Lung (tissue), 16 donors: ENCODE results near the gene NRDC. TPM values are rescaled to one million over a fixed set of nuclear protein-coding genes. Genes with fewer than 3 reads are reported as not detected.
A peak's percentile ranks its signal among the peaks of the same experiment; 100 is the strongest.

ENCODE experiments used
- ATAC-seq: fragments of 200-7000 bp; cut with Tn5 transposase; one replicate; pipeline ENCODE4 v1.9.1; 2020; ENCODE audit warnings: moderate number of reproducible peaks; ENCODE audit not compliant: insufficient read depth, low FRiP score
- DNase-seq, 3 donors: peaks; one replicate each; pipeline ENCODE4 v3.0.0-alpha.2; 2013 to 2017
- H3K27ac ChIP-seq, 2 donors: one replicate each; pipeline ENCODE4 v1.5.1; 2013; ENCODE audit warnings: mild to moderate bottlenecking in 2 of 2, moderate library complexity in 2 of 2, control low read depth in 1 of 2, inconsistent platforms in 1 of 2, low read depth in 1 of 2, low read length in 1 of 2
- H3K27me3 ChIP-seq, 3 donors: one replicate each; pipeline ENCODE4 v1.5.1; 2013; ENCODE audit warnings: low read length in 2 of 3; ENCODE audit not compliant: control insufficient read depth in 3 of 3, insufficient read depth in 3 of 3
- H3K36me3 ChIP-seq, 4 donors: one replicate each; pipeline ENCODE4 v1.5.1; 2013; ENCODE audit warnings: low read length in 4 of 4, mild to moderate bottlenecking in 1 of 4, moderate library complexity in 1 of 4; ENCODE audit not compliant: control insufficient read depth in 4 of 4, insufficient read depth in 4 of 4
- H3K4me1 ChIP-seq, 5 donors: one replicate each; pipeline ENCODE4 v1.5.1; 2013; ENCODE audit warnings: low read length in 5 of 5, mild to moderate bottlenecking in 2 of 5, moderate library complexity in 1 of 5; ENCODE audit not compliant: control insufficient read depth in 5 of 5, insufficient read depth in 5 of 5
- H3K4me3 ChIP-seq: one replicate; pipeline ENCODE4 v1.5.1; 2013; ENCODE audit warnings: mild to moderate bottlenecking, control low read depth, moderate library complexity
- H3K9ac ChIP-seq, 2 donors: one replicate each; pipeline ENCODE4 v1.5.1; 2013; ENCODE audit warnings: low read length in 2 of 2, control low read depth in 1 of 2; ENCODE audit not compliant: insufficient read depth in 1 of 2
- H3K9me3 ChIP-seq, 4 donors: one replicate each; pipeline ENCODE4 v1.5.1; 2013; ENCODE audit warnings: low read length in 3 of 4, mild to moderate bottlenecking in 1 of 4, moderate library complexity in 1 of 4; ENCODE audit not compliant: control insufficient read depth in 4 of 4, insufficient read depth in 3 of 4
- CTCF ChIP-seq: IDR thresholded peaks from 2 replicates; pipeline ENCODE4 v1.5.1; 2012; ENCODE audit warnings: mild to moderate bottlenecking; ENCODE audit errors: control extremely low read depth, extremely low read depth
- WGBS, 2 donors: extraction: QIAGEN DNeasy Blood & Tissue Kit; methylation state at CpG; one replicate each; pipeline ENCODE4 v1.1.7; 2013; 5-methylcytosine and 5-hydroxymethylcytosine counted together
- long read RNA-seq, 5 donors: transcript quantifications; one replicate each; lab custom pipeline, GENCODE V29; 2026
- polyA plus RNA-seq, 2 donors: library from polyadenylated mRNA; stranded (reverse); fragments of 200-250 nt; gene quantifications; one replicate each; pipeline ENCODE4 v1.2.1, GENCODE V29; 2013
- total RNA-seq, 2 donors: library from RNA; depleted of rRNA in 1 of 2; stranded (reverse); fragments of >200 nt in 1 of 2; gene quantifications; one replicate each; pipeline ENCODE4 v1.2.1, GENCODE V29; 2014 to 2021
- donor health status: control.
- donor health status: control.
- donor health status: Bipolar disorder and iron deficiency.
- donor health status: healthy.
- donor health status: DM: yes; HTN: yes; CAD: no.

The NRDC gene, protein sequence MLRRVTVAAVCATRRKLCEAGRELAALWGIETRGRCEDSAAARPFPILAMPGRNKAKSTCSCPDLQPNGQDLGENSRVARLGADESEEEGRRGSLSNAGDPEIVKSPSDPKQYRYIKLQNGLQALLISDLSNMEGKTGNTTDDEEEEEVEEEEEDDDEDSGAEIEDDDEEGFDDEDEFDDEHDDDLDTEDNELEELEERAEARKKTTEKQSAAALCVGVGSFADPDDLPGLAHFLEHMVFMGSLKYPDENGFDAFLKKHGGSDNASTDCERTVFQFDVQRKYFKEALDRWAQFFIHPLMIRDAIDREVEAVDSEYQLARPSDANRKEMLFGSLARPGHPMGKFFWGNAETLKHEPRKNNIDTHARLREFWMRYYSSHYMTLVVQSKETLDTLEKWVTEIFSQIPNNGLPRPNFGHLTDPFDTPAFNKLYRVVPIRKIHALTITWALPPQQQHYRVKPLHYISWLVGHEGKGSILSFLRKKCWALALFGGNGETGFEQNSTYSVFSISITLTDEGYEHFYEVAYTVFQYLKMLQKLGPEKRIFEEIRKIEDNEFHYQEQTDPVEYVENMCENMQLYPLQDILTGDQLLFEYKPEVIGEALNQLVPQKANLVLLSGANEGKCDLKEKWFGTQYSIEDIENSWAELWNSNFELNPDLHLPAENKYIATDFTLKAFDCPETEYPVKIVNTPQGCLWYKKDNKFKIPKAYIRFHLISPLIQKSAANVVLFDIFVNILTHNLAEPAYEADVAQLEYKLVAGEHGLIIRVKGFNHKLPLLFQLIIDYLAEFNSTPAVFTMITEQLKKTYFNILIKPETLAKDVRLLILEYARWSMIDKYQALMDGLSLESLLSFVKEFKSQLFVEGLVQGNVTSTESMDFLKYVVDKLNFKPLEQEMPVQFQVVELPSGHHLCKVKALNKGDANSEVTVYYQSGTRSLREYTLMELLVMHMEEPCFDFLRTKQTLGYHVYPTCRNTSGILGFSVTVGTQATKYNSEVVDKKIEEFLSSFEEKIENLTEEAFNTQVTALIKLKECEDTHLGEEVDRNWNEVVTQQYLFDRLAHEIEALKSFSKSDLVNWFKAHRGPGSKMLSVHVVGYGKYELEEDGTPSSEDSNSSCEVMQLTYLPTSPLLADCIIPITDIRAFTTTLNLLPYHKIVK
- total RNA-seq, result 100 to 1,000 TPM; 109 to 128 TPM
- 100 to 1,000 TPM in 1 of 2 donors, 10 to 100 TPM in 1; 96.2 to 102 TPM for polyA plus RNA-seq
- long read RNA-seq, donor 1, transcript NRDC-211 (2 exons, 1,020 nt), result major isoform, 46 of 52 reads
- long read RNA-seq, donor 1, partial matches to known transcripts, result 0 of 52 reads
- long read RNA-seq, donor 1, other reads (novel, unspliced or antisense), result 0 of 52 reads
- long read RNA-seq, donor 2, transcript NRDC-211 (2 exons, 1,020 nt), result major isoform, 17 of 20 reads
- long read RNA-seq, donor 2, partial matches to known transcripts, result 0 of 20 reads
- long read RNA-seq, donor 2, other reads (novel, unspliced or antisense), result 0 of 20 reads
- long read RNA-seq, donor 3, transcript NRDC-211 (2 exons, 1,020 nt), result major isoform, 25 of 26 reads
- long read RNA-seq, donor 3, partial matches to known transcripts, result 0 of 26 reads
- long read RNA-seq, donor 3, other reads (novel, unspliced or antisense), result 0 of 26 reads
- long read RNA-seq, donor 4, transcript NRDC-211 (2 exons, 1,020 nt), result major isoform, 20 of 21 reads
- long read RNA-seq, donor 4, partial matches to known transcripts, result 0 of 21 reads
- long read RNA-seq, donor 4, other reads (novel, unspliced or antisense), result 0 of 21 reads
- long read RNA-seq, donor 5, transcript NRDC-201 (31 exons, 3,691 nt), result minor isoform, 10 of 100 reads
- long read RNA-seq, donor 5, transcript NRDC-211 (2 exons, 1,020 nt), result major isoform, 53 of 100 reads
- long read RNA-seq, donor 5, partial matches to known transcripts, result 35 of 100 reads
- long read RNA-seq, donor 5, other reads (novel, unspliced or antisense), result 0 of 100 reads

- 0% methylated on average over 51 to 54 of the region's 54 CpGs for WGBS, 2 donors
- ATAC-seq, result peak; percentile 97
- Histone ChIP-seq H3K4me1 (peaks cover 2 to 21% (median 9%) of the 10 kb centered on the region in 5 donors), H3K4me3 (peak within 1 kb of the TSS; percentile 92), H3K27ac (peak within 1 kb of the TSS; percentile 98 to 99), H3K36me3 (peaks cover 0 to 3% (median 0%) of the 10 kb centered on the region in 4 donors), H3K27me3 (peaks cover 0 to 19% (median 4%) of the 10 kb centered on the region in 3 donors), H3K9ac (peak within 1 kb of the TSS; percentile 95 to 99), H3K9me3 (no peaks in the 10 kb centered on the region)
- peak; percentile 100 for DNase-seq
- TF ChIP-seq CTCF, result no peak
Observed at GRCh38 chr1:51878616-51879336, at the start of gene NRDC. NRDC (minus strand) TSS chr1:51878727; CDS start chr1:51878615, 112 bp downstream.

GRCh38 chr1:51927029-51927428 is 48.5 kb upstream of the NRDC start:
- no peak for TF ChIP-seq CTCF
- peaks cover 0 to 22% (median 0%) of the 10 kb centered on the region in 3 donors for H3K27me3 ChIP-seq

More at GRCh38 chr1:51927029-51927428, 48.5 kb upstream of the NRDC start:
- H3K4me1 ChIP-seq, result no peaks in the 10 kb centered on the region
- H3K36me3 ChIP-seq, result no peaks in the 10 kb centered on the region
- DNase-seq (no peak), ATAC-seq (no peak)
- no peak overlapping the region for H3K27ac ChIP-seq
- WGBS, 2 donors, result 88 to 89% methylated on average over 2 of the region's 2 CpGs
- H3K9ac ChIP-seq, result no peak overlapping the region
- H3K9me3 ChIP-seq, result no peaks in the 10 kb centered on the region
- H3K4me3 ChIP-seq, result no peak overlapping the region
